T-helper 1 cell treated with Interleukin-12 subunit alpha and Interleukin-12 subunit beta and Interleukin-4 antibody, amounts not matched to agents 30 μg/mL and 1 μg/mL, for 36 hours (primary cell): Measurements from ENCODE around the gene CREB3L1.
A peak's percentile ranks its signal among the peaks of the same experiment; 100 is the strongest.

ENCODE experiments used
- H3K27ac Mint-ChIP-seq: one replicate; pipeline ENCODE4 v1.8.0; 2021; ENCODE audit warnings: mild to moderate bottlenecking, mixed read lengths
- H3K27me3 Mint-ChIP-seq: one replicate; pipeline ENCODE4 v1.8.0; 2021; ENCODE audit warnings: low read depth, mixed read lengths
- H3K36me3 Mint-ChIP-seq: one replicate; pipeline ENCODE4 v1.8.0; 2021; ENCODE audit warnings: low read depth, mixed read lengths
- H3K4me1 Mint-ChIP-seq: one replicate; pipeline ENCODE4 v1.8.0; 2021; ENCODE audit warnings: low read depth, mixed read lengths
- H3K4me3 Mint-ChIP-seq: one replicate; pipeline ENCODE4 v1.8.0; 2021; ENCODE audit warnings: mild to moderate bottlenecking, moderate library complexity, mixed read lengths
- H3K9me3 Mint-ChIP-seq: one replicate; pipeline ENCODE4 v1.8.0; 2021; ENCODE audit warnings: mixed read lengths

Gene CREB3L1

DNA sequence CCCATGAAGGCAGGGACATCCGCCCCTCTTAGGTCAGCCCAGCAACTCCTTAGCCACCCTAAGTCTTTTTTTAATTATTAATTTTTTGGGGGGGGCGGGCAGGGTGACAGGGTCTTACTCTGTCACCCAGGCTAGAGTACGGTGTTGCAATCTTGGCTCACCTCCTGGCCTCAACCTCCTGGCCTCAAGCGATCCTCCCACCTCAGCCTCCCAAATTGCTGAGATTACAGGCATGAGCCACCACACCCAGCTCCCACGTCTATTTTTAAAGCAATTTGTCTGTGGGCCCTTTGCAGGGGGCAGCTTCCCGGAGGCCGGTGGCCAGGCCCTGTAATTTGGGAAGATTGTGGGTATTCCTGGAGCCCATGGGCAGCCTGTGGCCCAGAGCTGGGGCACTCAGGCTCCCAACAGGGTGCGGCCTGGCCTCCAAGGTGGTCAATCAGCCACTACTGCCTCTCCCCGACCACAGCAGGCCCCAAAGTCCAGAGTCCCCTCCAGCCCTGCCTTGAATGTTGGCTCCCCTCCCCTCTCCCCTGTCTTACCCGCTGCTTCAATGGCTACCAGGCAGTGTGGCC lies 27.2 kb downstream of the CREB3L1 start:
- Mint-ChIP-seq H3K4me1 (peaks cover 11% of the 10 kb centered on the region), H3K36me3 (no peaks in the 10 kb centered on the region), H3K4me3 (no peak overlapping the region), H3K27ac (no peak overlapping the region), H3K27me3 (no peaks in the 10 kb centered on the region), H3K9me3 (no peaks in the 10 kb centered on the region)

GRCh38 chr11:46305295-46305694 lies 27.8 kb downstream of the CREB3L1 start:
- H3K27me3 Mint-ChIP-seq: no peaks in the 10 kb centered on the region
- no peaks in the 10 kb centered on the region for H3K9me3 Mint-ChIP-seq
- no peak overlapping the region for H3K27ac Mint-ChIP-seq
- peaks cover 14% of the 10 kb centered on the region for H3K4me1 Mint-ChIP-seq
- no peaks in the 10 kb centered on the region for H3K36me3 Mint-ChIP-seq
- no peak overlapping the region for H3K4me3 Mint-ChIP-seq

DNA sequence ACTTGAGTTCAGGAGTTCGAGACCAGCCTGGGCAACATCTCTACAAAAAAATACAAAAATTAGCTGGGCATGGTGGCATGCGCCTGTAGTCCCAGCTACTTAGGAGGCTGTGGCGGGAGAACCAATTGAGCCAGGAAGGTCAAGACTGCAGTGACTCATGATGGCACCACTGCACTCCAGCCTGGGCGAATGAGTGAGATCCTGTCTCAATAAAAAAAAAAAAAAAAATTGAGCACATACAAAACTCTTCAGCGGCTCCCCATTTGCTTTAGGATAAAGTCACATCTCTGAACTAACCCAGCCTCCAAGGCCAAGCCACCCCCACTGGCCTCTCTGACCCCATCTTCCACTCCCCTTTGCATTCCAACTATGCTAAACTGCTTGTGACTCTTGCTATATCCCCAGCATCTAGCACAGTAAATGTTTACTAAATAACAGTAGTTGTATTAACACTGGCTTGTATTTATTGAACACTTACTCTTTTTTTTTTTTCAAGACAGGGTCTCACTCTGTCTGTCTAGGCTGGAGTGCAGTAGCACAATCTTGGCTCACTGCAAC lies 28.9 kb downstream of the CREB3L1 start:
- no peaks in the 10 kb centered on the region for H3K36me3 Mint-ChIP-seq
- no peak overlapping the region for H3K4me3 Mint-ChIP-seq
- H3K27ac Mint-ChIP-seq: no peak overlapping the region
- peaks cover 14% of the 10 kb centered on the region for H3K4me1 Mint-ChIP-seq
- H3K27me3 Mint-ChIP-seq: no peaks in the 10 kb centered on the region
- no peaks in the 10 kb centered on the region for H3K9me3 Mint-ChIP-seq

GRCh38 chr11:46307369-46307768 lies 29.9 kb downstream of the CREB3L1 start:
- Mint-ChIP-seq H3K4me3 (no peak overlapping the region), H3K27ac (no peak overlapping the region), H3K27me3 (peaks cover 3% of the 10 kb centered on the region), H3K36me3 (no peaks in the 10 kb centered on the region), H3K4me1 (peaks cover 14% of the 10 kb centered on the region), H3K9me3 (no peaks in the 10 kb centered on the region)

GRCh38 chr11:46307785-46308341 lies 30.4 kb downstream of the CREB3L1 start:
- H3K36me3 Mint-ChIP-seq: no peaks in the 10 kb centered on the region
- peaks cover 3% of the 10 kb centered on the region for H3K27me3 Mint-ChIP-seq
- H3K27ac Mint-ChIP-seq: no peak overlapping the region
- no peak overlapping the region for H3K4me3 Mint-ChIP-seq
- H3K4me1 Mint-ChIP-seq: peaks cover 14% of the 10 kb centered on the region
- H3K9me3 Mint-ChIP-seq: no peaks in the 10 kb centered on the region

- Mint-ChIP-seq H3K4me3 (no peak overlapping the region), H3K9me3 (no peaks in the 10 kb centered on the region), H3K36me3 (no peaks in the 10 kb centered on the region), H3K4me1 (peaks cover 14% of the 10 kb centered on the region), H3K27me3 (peaks cover 3% of the 10 kb centered on the region), H3K27ac (no peak overlapping the region)
Observed at GRCh38 chr11:46308631-46309419, 31.4 kb downstream of the CREB3L1 start.

- H3K9me3 Mint-ChIP-seq: no peaks in the 10 kb centered on the region
- peaks cover 14% of the 10 kb centered on the region for H3K4me1 Mint-ChIP-seq
- H3K4me3 Mint-ChIP-seq: no peak overlapping the region
- H3K27ac Mint-ChIP-seq: no peak overlapping the region
- H3K27me3 Mint-ChIP-seq: peaks cover 3% of the 10 kb centered on the region
- no peaks in the 10 kb centered on the region for H3K36me3 Mint-ChIP-seq
Observed at GRCh38 chr11:46309814-46310259, 32.4 kb downstream of the CREB3L1 start.

DNA sequence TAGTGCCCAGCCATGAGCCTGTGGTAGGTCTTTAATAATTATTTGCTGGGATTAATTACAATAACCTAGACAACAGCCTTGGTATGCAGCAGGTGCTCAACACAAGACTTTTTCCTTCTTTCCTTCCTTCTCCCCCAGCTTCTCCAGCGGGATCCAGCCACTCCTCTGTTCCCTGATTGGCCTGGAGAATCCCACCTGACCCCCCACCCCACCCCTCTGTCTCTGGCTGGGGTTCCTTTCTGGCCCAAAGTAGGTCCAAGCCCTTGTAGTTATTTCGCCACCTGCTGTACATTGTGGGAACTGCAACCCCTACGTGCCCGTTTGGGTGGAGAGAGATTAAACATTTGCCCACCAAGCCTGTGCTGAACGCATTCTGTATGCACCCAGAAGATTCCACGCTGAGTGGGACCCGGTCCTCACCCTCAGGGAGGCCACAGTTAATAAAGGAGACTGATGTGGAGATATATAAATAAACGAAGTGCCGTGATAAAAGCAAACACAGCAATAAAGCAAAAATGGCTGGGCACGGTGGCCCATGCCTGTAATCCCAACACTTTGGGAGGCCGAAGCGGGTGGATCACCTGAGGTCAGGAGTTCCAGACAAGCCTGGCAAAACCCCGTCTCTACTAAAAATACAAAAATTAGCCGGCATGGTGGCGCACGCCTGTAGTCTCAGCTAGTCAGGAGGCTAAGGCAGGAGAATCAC lies 37.7 kb downstream of the CREB3L1 start:
- Mint-ChIP-seq H3K27me3 (peaks cover 6% of the 10 kb centered on the region), H3K4me3 (no peak overlapping the region), H3K9me3 (no peaks in the 10 kb centered on the region), H3K27ac (no peak overlapping the region), H3K36me3 (no peaks in the 10 kb centered on the region), H3K4me1 (peaks cover 15% of the 10 kb centered on the region)

DNA sequence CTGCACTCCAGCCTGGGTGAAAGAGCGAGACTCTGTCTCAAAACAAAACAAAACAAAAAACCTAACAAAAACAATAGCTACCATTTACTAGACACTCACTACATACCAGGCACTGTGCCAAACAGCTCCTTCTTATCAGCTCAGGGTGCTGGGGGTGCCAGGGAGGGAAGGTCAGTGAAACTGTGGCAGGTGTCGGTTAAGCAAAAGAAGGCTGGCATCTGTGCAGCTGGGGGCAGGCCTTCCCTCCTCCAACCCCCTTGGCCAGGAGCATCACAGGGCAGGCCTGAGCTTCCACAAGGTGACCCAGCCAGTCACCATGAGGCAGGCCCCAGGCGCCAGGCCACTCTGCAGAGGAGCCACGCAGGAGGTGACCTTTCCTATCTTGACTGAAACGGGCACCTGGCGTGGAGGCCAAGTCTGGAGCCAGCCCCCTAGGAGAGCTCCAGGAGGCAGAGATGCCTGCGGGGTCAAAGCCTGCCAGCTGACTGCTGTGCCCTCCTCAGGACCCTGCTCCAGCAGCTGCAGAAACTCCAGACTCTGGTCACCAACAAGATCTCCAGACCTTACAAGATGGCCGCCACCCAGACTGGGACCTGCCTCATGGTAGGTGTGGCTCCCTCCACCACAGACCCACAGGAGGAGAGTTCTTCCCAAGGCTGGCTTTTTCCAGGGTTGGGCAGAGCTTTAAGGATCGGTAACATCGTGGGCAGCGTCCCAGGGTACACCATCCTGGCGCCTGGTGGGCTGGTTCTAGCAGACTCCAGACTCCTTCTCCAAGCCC lies 38.5 kb downstream of the CREB3L1 start:
- H3K4me1 Mint-ChIP-seq: peaks cover 15% of the 10 kb centered on the region
- no peaks in the 10 kb centered on the region for H3K36me3 Mint-ChIP-seq
- H3K9me3 Mint-ChIP-seq: no peaks in the 10 kb centered on the region
- peaks cover 6% of the 10 kb centered on the region for H3K27me3 Mint-ChIP-seq
- H3K4me3 Mint-ChIP-seq: no peak overlapping the region
- H3K27ac Mint-ChIP-seq: no peak overlapping the region

- H3K27me3 Mint-ChIP-seq: peaks cover 3% of the 10 kb centered on the region
- H3K4me1 Mint-ChIP-seq: peaks cover 15% of the 10 kb centered on the region
- H3K4me3 Mint-ChIP-seq: peak overlapping the region; percentile 68
- H3K36me3 Mint-ChIP-seq: no peaks in the 10 kb centered on the region
- peak overlapping the region; percentile 85 for H3K27ac Mint-ChIP-seq
- H3K9me3 Mint-ChIP-seq: no peaks in the 10 kb centered on the region
Observed at GRCh38 chr11:46319074-46319453, 41.6 kb downstream of the CREB3L1 start.

DNA sequence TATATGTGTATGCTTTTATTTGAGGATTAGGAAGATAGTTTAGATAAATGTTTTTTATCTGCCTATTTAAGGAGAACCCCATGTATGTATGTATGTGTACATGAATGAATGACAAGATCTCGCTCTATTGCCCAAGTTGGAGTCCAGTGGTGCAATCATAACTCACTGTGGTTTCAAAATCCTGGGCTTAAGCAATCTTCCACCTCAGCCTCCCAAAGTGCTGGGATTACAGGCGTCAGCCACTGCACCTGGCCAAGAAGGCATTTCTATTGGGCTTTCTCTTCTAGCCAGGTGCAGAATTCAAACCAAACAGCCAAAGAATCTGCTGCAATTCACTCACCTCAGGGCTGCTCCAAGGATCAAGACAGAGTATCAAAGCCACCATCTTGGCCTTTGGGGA lies 44.3 kb downstream of the CREB3L1 start:
- H3K4me1 Mint-ChIP-seq: peaks cover 12% of the 10 kb centered on the region
- H3K4me3 Mint-ChIP-seq: no peak overlapping the region
- peaks cover 8% of the 10 kb centered on the region for H3K27me3 Mint-ChIP-seq
- H3K27ac Mint-ChIP-seq: peak overlapping the region; percentile 42
- H3K36me3 Mint-ChIP-seq: no peaks in the 10 kb centered on the region
- no peaks in the 10 kb centered on the region for H3K9me3 Mint-ChIP-seq

DNA sequence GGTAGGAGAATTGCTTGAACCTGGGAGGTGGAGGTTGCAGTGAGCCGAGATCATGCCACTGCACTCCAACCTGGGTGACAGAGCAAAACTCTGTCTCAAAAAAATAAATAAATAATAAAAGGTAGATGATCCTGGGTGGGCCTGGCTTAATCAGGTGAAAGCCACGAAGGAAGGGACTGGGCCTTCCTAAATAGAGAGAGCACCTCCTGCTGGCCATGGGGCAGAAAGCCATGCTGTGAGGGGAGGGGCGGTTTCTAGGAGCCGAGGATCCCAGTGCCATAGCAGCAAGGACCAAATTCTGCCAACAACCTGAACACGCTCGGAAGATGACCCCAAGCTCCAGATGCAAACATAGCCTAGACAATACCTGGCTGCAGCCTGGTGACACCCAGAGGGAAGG lies 45.3 kb downstream of the CREB3L1 start:
- H3K4me3 Mint-ChIP-seq: no peak overlapping the region
- H3K27ac Mint-ChIP-seq: no peak overlapping the region

GRCh38 chr11:46326813-46327416 lies 49.5 kb downstream of the CREB3L1 start:
- peaks cover 4% of the 10 kb centered on the region for H3K36me3 Mint-ChIP-seq
- H3K27me3 Mint-ChIP-seq: peaks cover 49% of the 10 kb centered on the region
- H3K4me3 Mint-ChIP-seq: no peak overlapping the region
- peaks cover 19% of the 10 kb centered on the region for H3K4me1 Mint-ChIP-seq
- H3K9me3 Mint-ChIP-seq: no peaks in the 10 kb centered on the region
- H3K27ac Mint-ChIP-seq: peak overlapping the region; percentile 28

More for the DNA sequence above, 45.3 kb downstream of the CREB3L1 start:
- peaks cover 12% of the 10 kb centered on the region for H3K4me1 Mint-ChIP-seq
- no peaks in the 10 kb centered on the region for H3K36me3 Mint-ChIP-seq
- peaks cover 15% of the 10 kb centered on the region for H3K27me3 Mint-ChIP-seq
- H3K9me3 Mint-ChIP-seq: no peaks in the 10 kb centered on the region
